Activated CD4-positive, alpha-beta T cell treated with anti-CD3 and anti-CD28 coated beads, Interleukin-2, Interleukin-4, amounts not matched to agents 100 ng/mL and 50 ng/mL, durations not matched to agents 16 hours and 8 hours (primary cell): ENCODE data around the gene DAP.
A peak's percentile ranks its signal among the peaks of the same experiment; 100 is the strongest.

ENCODE experiments used
- DNase-seq: peaks from one replicate; pipeline ENCODE4 v3.0.0-alpha.2; 2020; ENCODE audit warnings: low spot score

The DAP gene

GRCh38 chr5:10709933-10710332 lies 51.1 kb downstream of the DAP start:
- no peak for DNase-seq

DNA sequence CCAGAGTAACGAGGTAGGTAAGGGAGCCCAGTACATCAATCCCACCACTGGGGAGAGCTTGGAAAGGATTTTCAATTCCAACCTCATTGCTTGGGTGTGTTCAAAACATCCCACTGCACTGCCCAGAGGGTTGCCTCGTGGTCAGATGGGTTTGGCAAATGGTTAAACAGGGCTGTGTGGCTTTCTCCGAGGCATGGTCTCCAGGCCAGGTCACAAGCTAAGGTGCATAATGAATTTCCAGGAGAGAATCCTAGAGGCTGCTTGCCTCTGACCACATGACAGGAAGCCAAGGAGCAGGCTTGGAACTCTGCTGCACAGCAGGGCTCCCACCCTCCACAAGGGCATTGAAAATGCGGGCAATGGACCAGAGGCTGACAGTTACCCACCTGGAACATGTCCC lies 51.6 kb downstream of the DAP start:
- no peak for DNase-seq

GRCh38 chr5:10708189-10708944 lies 52.7 kb downstream of the DAP start:
- DNase-seq: no peak

DNA sequence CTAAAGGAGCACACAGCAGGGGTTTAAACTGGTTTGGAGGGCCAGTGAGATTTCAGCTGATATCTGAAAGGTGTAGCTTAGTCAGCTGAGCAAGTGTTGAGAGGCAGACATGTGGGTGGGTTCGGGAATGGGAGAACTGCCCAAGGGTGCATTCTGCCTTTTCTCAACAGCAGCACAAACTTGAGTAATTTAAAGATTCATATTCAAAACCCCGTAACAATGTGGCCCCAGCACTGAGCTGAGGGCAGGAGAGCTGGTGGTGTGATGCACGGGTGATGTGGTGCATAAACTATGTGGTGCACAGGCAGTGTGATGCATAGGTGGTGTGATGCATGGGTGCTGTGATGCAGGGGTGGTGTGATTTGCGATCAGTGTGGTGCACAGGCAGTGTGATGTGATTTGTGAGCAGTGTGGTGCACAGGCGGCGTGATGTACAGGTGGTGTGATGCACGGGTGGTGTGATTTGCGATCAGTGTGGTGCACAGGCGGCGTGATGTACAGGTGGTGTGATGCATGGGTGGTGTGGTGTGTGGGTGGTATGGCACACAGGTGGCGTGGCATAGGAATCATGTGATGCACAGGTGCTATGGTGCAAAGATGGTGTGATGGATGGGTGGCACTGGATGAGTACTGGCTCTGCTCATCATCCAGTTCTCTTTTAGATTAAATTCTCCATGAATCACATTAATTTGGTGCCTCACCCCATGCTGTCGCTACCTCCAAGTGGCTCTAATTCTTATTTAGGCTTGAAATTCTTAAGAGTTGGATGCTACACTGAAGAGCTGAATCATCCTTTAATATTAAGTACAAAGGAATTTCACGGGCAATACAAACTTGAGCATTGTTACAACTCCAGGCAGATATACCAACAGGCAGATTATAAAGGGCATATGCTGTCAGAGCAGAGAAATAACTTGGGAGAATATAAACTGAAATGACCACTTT lies 53.6 kb downstream of the DAP start:
- DNase-seq: no peak

GRCh38 chr5:10706326-10706725 lies 54.7 kb downstream of the DAP start:
- no peak for DNase-seq

- DNase-seq: no peak
Measured at GRCh38 chr5:10705747-10706146, 55.3 kb downstream of the DAP start.

DNA sequence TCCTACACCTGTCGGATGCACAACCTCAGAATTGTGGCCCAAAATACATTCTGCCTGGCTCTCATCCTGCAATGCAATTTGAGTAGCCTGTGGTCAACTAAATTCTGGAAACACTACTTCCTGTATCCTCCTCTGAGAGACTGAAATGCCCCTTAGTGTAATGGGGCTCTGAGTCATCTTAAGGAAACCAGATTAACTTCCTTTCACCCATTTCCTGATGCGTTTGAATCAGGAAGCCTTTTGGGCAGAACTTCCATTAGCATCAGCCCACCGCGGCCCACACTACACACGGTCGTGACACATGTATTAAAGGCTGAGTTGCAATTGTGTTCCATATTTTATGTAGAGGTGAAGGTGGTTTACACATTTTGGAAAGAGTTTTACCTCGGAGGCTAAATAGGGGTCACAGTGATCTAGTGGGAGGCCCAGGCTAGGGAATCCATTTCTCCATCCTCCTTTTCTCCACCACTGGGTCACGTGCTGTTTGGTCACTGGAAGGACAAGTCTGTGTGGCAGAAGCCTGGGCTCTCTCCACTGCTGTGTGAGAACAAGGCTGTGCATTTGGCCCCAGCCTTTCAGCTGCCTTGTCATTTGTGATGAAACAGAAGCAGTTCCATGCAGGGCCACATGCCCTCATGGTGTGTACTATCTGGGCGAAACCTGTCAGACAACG lies 55.9 kb downstream of the DAP start:
- peak; percentile 35 for DNase-seq

GRCh38 chr5:10703676-10704075 lies 57.4 kb downstream of the DAP start:
- DNase-seq: no peak

GRCh38 chr5:10702911-10703491 lies 58.0 kb downstream of the DAP start:
- DNase-seq: no peak

GRCh38 chr5:10702040-10702629 lies 58.9 kb downstream of the DAP start:
- DNase-seq: no peak

GRCh38 chr5:10701567-10702039 lies 59.4 kb downstream of the DAP start:
- peak; percentile 36 for DNase-seq

DNA sequence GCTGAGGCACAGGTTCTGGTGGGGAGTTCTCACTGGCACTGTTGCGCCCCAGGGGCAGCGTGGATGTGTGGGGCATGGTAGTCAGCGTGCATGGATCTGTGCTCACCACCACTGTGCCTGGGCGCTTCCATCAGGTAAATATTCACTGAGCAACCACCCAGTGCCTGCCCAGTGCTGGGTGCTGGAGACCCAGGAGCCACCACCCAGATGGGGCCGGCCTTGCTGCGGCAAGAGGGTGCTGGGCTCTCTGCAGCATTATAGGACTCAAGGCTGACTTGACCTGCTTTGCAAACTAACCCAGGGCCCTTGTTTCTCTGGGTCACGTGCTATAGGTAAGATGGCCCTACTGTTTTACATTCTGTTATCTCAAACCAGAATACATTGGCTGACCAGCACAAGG lies 60.5 kb downstream of the DAP start:
- no peak for DNase-seq

DNA sequence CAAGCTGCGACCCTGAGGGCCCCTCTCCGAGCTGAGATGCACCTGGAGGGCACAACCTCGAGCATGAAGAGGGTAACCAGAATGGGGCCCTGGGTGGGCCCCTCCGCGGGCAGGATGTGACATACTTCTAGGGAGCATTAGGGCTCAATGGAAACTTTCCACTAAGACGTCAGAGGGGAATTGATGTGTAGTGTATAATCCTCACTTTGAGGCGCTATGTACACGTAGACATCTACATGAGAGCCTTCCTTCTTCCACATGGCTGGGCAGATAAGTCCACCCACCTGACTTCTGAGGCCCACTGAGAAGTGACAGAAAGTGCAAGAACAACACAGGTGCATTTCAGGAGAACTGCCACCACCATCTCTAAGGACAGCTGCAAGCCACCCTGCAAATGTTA lies 61.0 kb downstream of the DAP start:
- no peak for DNase-seq

- no peak for DNase-seq
Measured at GRCh38 chr5:10699281-10699874, 61.7 kb downstream of the DAP start.

DNA sequence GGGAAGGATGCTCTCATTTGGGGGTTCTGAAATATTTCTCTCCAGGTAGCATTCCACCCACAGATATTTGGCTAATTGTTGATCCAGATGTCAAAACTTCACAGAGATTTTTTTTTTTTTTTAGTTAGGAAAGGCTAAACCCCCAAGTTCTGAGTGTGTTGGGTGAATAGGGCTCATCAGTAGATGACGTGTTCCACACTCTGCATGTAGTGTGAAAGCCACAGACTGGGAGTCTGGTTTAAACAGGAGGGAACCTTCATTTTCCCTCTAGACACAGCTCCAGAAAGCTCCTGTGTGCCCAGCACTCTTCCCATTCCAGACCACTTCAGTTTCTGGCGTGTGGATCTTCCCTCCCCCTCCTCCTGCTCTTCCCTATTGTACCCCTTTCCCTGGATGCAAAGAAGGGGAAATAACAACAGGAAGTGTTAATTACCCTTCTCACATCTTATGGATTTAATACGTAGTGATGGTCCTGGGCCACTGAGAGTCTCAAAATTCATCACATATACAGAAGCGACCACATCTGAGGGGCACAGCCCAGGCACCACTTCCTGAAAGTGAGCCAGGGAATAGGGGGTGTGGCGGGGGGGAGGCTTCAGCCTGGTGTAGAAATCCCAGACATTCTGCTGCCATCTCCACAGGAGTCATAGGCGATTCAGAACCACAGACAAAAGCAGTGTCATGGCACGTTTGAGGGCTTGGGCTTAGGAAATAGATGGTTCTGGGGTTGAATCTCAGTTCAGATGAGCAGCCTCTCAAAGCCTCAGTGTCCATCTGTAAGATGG lies 65.1 kb downstream of the DAP start:
- DNase-seq: no peak

GRCh38 chr5:10695055-10695649 lies 65.9 kb downstream of the DAP start:
- no peak for DNase-seq

- no peak for DNase-seq
Measured at GRCh38 chr5:10691826-10692785, 68.9 kb downstream of the DAP start.

DNA sequence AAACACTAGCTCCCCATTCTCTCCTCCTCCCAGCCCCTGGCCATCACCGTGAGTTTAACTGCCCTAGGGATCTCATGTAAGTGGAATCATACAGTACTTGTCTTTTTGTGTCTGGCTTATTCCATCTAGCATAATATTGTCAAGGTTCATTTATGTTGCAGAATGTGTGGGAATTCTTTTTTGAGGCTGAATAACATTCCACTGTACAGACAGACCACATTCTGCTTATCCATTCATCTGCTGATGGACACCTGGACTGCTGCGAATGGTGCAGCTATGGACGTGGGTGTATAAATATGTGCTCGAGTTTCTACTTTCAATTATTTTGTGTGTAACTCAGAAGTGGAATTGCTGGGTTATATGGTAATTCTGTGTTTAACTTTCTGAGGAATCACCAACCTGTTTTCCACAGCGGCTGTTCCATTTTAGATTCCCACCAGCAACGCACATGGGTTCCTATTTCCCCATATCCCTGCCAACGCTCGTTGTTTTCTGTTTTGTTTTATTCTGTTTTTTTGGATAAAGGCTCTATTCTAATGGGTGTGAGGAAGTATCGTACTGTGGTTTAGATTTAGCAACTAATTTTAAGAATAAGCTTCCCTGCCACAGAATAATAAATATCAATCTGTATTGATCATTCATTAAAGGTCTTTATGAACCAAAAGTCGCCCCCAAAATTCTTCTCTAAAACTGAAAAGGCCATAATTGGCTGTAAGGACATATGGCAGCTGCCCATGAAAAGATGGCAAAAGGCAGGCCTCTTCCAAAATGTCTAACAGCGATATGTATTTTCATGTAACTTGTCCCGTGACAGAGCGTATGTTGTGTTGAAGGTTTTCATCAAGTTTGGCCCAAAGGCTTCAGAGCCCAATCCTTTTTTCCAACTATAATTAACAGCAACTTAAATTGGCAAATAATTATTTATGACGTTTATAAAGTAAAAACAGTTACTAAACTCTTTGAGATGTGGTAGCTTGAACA lies 70.3 kb downstream of the DAP start:
- no peak for DNase-seq
